ENCODE data around the gene PATJ. TPM values are rescaled to one million over a fixed set of nuclear protein-coding genes. Genes with fewer than 3 reads are reported as not detected.
"Not testable (repeated sequence)": the region's sequence is repeated elsewhere in the genome, so short reads cannot be mapped to it uniquely, and the experiment has no call there.

The PATJ gene
- total and polyA plus RNA-seq, 2 donors (not counting 1 experiment from before 2014, with no cell fraction given): 8.0 to 45.3 TPM

GRCh38 chr1:61888808-61889207 lies 146.5 kb downstream of the PATJ start:
- peaks cover 4% of the 10 kb centered on the region for H3K9me3 Mint-ChIP-seq (ENCODE audit: insufficient read depth)
- TF ChIP-seq EZH2 (IDR thresholded peaks at IDR 0.05; ENCODE audit: borderline replicate concordance, insufficient read depth, low read depth, low read length, poor library complexity, severe bottlenecking): no peak
- TF ChIP-seq, protein P1, sequence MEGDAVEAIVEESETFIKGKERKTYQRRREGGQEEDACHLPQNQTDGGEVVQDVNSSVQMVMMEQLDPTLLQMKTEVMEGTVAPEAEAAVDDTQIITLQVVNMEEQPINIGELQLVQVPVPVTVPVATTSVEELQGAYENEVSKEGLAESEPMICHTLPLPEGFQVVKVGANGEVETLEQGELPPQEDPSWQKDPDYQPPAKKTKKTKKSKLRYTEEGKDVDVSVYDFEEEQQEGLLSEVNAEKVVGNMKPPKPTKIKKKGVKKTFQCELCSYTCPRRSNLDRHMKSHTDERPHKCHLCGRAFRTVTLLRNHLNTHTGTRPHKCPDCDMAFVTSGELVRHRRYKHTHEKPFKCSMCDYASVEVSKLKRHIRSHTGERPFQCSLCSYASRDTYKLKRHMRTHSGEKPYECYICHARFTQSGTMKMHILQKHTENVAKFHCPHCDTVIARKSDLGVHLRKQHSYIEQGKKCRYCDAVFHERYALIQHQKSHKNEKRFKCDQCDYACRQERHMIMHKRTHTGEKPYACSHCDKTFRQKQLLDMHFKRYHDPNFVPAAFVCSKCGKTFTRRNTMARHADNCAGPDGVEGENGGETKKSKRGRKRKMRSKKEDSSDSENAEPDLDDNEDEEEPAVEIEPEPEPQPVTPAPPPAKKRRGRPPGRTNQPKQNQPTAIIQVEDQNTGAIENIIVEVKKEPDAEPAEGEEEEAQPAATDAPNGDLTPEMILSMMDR (IDR thresholded peaks at IDR 0.05): no peak
- Histone ChIP-seq H3K27ac (ENCODE audit: low read length in 2 of 2) (no peak overlapping the region), H3K9me3 (ENCODE audit: control extremely low read depth in 1 of 3, control insufficient read depth in 2 of 3, insufficient read depth in 1 of 3, low read length in 2 of 3) (no peaks in the 10 kb centered on the region), H3K4me1 (ENCODE audit: control insufficient read depth in 2 of 2, insufficient read depth in 2 of 2, low read length in 2 of 2) (no peaks in the 10 kb centered on the region), H3K36me3 (replicated peaks in 1 of 2; ENCODE audit: control extremely low read depth in 1 of 2, control insufficient read depth in 1 of 2, extremely low read depth in 1 of 2, insufficient read depth in 2 of 2, low read length in 1 of 2) (peaks cover 0 to 4% of the 10 kb centered on the region in 2 experiments), H3K4me3 (ENCODE audit: control extremely low read depth in 1 of 5, extremely low read depth in 1 of 5, insufficient read depth in 1 of 5, low read depth in 2 of 5, low read length in 4 of 5) (no peak overlapping the region), H2AFZ (ENCODE audit: insufficient read depth, low read depth, low read length, poor library complexity, severe bottlenecking) (no peak overlapping the region), H3K4me2 (replicated peaks; ENCODE audit: low read depth, low read length, poor library complexity, severe bottlenecking) (no peak overlapping the region), H3K27me3 (replicated peaks in 1 of 4; ENCODE audit: control extremely low read depth in 1 of 4, control insufficient read depth in 3 of 4, insufficient read depth in 4 of 4, low read length in 3 of 4) (no peaks in the 10 kb centered on the region), H3K9ac (ENCODE audit: low read length) (no peak overlapping the region), H3K79me2 (ENCODE audit: control insufficient read depth, insufficient read depth, low read length) (no peaks in the 10 kb centered on the region), H4K20me1 (ENCODE audit: control insufficient read depth, insufficient read depth, low read length, poor library complexity, severe bottlenecking) (no peaks in the 10 kb centered on the region)
- no peak for DNase-seq
- 100% methylated on average over 1 of the region's 1 CpG for WGBS (ENCODE audit: insufficient coverage)
- CTCF ChIA-PET: no interaction called here
- intact Hi-C loops (cut with micrococcal nuclease): no loop called here
- H3K4me1 Mint-ChIP-seq: no peaks in the 10 kb centered on the region
- H3K4me3 Mint-ChIP-seq: no peak overlapping the region
- no peak overlapping the region for H3K27ac Mint-ChIP-seq
- no peaks in the 10 kb centered on the region for H3K27me3 Mint-ChIP-seq
- no peak for ATAC-seq (ENCODE audit: low read depth)
- POLR2A ChIA-PET: no interaction called here

DNA sequence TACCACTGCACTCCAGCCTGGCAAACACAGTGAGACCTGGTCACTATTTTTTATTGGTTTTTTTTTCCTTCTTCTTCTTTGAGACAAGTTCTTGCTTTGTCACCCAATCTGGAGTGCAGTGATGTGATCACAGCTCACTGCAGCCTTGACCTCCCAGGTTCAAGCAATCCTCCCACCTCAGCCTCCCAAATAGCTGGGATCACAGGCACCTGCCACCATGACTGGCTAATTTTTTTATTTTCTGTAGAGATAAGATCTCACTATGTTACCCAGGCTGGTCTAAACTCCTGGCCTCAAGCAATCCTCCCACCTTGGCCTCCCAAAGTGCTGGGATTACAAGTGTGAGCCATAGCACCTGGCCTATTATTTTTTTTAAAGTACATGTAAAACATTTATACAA lies 148.2 kb downstream of the PATJ start:
- H2AFZ ChIP-seq (ENCODE audit: insufficient read depth, low read depth, low read length, poor library complexity, severe bottlenecking); H3K27me3 ChIP-seq (replicated peaks in 1 of 4; ENCODE audit: control extremely low read depth in 1 of 4, control insufficient read depth in 3 of 4, insufficient read depth in 4 of 4, low read length in 3 of 4); POLR2A ChIA-PET; H3K4me1 Mint-ChIP-seq; ATAC-seq (ENCODE audit: low read depth); H3K36me3 ChIP-seq (replicated peaks in 1 of 2; ENCODE audit: control extremely low read depth in 1 of 2, control insufficient read depth in 1 of 2, extremely low read depth in 1 of 2, insufficient read depth in 2 of 2, low read length in 1 of 2); H3K9me3 ChIP-seq (ENCODE audit: control extremely low read depth in 1 of 3, control insufficient read depth in 2 of 3, insufficient read depth in 1 of 3, low read length in 2 of 3); H3K9me3 Mint-ChIP-seq (ENCODE audit: insufficient read depth); H3K4me3 Mint-ChIP-seq; H3K9ac ChIP-seq (ENCODE audit: low read length); H3K4me2 ChIP-seq (replicated peaks; ENCODE audit: low read depth, low read length, poor library complexity, severe bottlenecking); DNase-seq; H3K27ac Mint-ChIP-seq; H3K27me3 Mint-ChIP-seq; H3K27ac ChIP-seq (ENCODE audit: low read length in 2 of 2); intact Hi-C loops (cut with micrococcal nuclease); CTCF ChIA-PET; H3K4me3 ChIP-seq (ENCODE audit: control extremely low read depth in 1 of 5, extremely low read depth in 1 of 5, insufficient read depth in 1 of 5, low read depth in 2 of 5, low read length in 4 of 5); H4K20me1 ChIP-seq (ENCODE audit: control insufficient read depth, insufficient read depth, low read length, poor library complexity, severe bottlenecking); H3K79me2 ChIP-seq (ENCODE audit: control insufficient read depth, insufficient read depth, low read length); H3K4me1 ChIP-seq (ENCODE audit: control insufficient read depth in 2 of 2, insufficient read depth in 2 of 2, low read length in 2 of 2): not testable (repeated sequence)
